ENCODE data around the gene MDFIC2. TPM values are rescaled to one million over a fixed set of nuclear protein-coding genes. Genes with fewer than 3 reads are reported as not detected.

The MDFIC2 gene
- total RNA-seq (2014; rRNA removed; shearing (Covaris generic)) (not detected in 2 replicates), polyA plus RNA-seq (2016; fragmentation: Nextera tagmentation; extraction: Ambion mirVana) (not detected in 2 replicates)

DNA sequence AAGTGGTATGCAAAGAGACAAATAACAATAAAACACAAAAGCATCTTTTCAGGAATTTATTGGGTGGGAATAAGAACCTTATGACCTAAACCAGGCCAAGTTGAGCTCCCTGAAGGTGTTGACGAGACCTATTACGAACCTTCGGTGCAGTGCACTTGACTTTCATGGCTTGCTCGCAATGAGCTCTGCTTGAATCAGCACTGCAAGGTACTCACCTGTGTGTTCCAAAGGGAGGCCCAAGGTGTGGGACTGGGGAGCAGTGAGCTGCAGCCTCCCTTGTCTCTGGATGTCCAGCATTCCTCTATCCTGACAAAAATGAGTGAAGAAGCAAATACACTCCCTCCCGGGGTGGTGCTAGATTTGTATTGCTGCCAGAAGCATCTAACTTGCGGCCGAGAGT lies at the start of gene MDFIC2:
TSS of gene MDFIC2 (minus strand) at position 303 of the 400 bp plus-strand sequence. CDS start 665 bp downstream, outside the sequence.
- H3K79me2 ChIP-seq (ENCODE audit: insufficient read depth), result no peaks in the 10 kb centered on the region
- H3K4me2 ChIP-seq (ENCODE audit: unreplicated experiment), result no peak within 1 kb of the TSS
- H3K9me3 ChIP-seq (ENCODE audit: low read depth), result no peaks in the 10 kb centered on the region
- no peak for DNase-seq
- H3K4me1 ChIP-seq (ENCODE audit: insufficient read depth), result no peaks in the 10 kb centered on the region
- TF ChIP-seq EZH2 (IDR thresholded peaks at IDR 0.05; ENCODE audit: insufficient read depth, poor library complexity, severe bottlenecking), result no peak
- no peaks in the 10 kb centered on the region for H3K27me3 ChIP-seq (replicated peaks; ENCODE audit: insufficient read depth)
- H3K4me3 ChIP-seq, result no peak within 1 kb of the TSS
- no peak within 1 kb of the TSS for H2AFZ ChIP-seq
- no peaks in the 10 kb centered on the region for H3K36me3 ChIP-seq (ENCODE audit: low read depth)
- H4K20me1 ChIP-seq (ENCODE audit: insufficient read depth), result no peaks in the 10 kb centered on the region
- in situ Hi-C loops (cut with MboI), result no loop called here
- WGBS, 2 experiments (ENCODE audit: low coverage in 1 of 2, low lambda C conversion rate in 2 of 2, missing lambda C conversion rate in 2 of 2), result 53 to 64% methylated on average over 7 of the region's 7 CpGs
- H3K9ac ChIP-seq, result no peak within 1 kb of the TSS
- no peaks in the 10 kb centered on the region for H3F3A ChIP-seq (ENCODE audit: insufficient read depth)
- H3K9me2 ChIP-seq (ENCODE audit: insufficient read depth), result no peaks in the 10 kb centered on the region
- no peak within 1 kb of the TSS for H3K27ac ChIP-seq

DNA sequence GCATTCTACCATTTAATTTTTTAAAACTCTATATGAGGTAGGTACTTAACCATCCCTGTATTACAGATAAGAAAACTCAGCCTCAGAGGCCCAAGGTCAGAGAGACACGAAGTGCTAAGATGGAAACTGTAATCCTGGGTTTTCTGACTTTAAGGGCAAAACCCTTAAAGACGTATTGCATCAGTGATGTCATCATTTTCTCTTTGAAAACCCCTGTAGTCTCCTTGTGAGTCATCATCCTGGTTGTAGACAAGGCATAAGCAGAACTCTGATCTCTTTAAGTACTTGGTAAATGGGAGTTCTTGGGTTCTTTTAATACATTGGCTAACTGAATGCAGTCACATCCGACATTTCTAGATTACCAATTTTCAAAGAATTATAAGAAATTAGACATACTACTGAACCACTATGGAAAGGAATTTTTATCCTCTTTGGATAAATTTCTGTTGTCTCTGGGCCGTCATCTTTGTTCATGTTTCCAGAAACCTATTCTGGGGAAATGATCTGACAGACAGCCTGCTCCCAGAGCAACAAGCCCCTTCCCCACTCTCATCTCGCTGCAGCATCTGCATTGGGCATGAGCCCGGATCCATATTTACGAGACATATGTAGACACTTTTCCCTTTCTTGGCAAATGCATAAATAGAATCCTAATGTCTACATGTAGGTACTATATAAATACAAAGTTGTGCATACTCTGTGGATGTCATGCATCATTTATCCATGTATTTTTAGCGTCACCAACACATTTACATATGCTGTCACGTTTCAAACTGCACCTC lies 48.7 kb upstream of the MDFIC2 start:
- H2AFZ ChIP-seq, result no peak overlapping the region
- peak; percentile 46 for DNase-seq
- H3K9ac ChIP-seq, result no peak overlapping the region
- no peaks in the 10 kb centered on the region for H4K20me1 ChIP-seq (ENCODE audit: insufficient read depth)
- H3K9me3 ChIP-seq (ENCODE audit: low read depth), result no peaks in the 10 kb centered on the region
- 39 to 44% methylated on average over 9 of the region's 9 CpGs for WGBS, 2 experiments (ENCODE audit: low coverage in 1 of 2, low lambda C conversion rate in 2 of 2, missing lambda C conversion rate in 2 of 2)
- no peaks in the 10 kb centered on the region for H3K4me1 ChIP-seq (ENCODE audit: insufficient read depth)
- no peak overlapping the region for H3K4me2 ChIP-seq (ENCODE audit: unreplicated experiment)
- H3K9me2 ChIP-seq (ENCODE audit: insufficient read depth), result no peaks in the 10 kb centered on the region
- no peak overlapping the region for H3K4me3 ChIP-seq
- H3K79me2 ChIP-seq (ENCODE audit: insufficient read depth), result no peaks in the 10 kb centered on the region
- in situ Hi-C loops (cut with MboI), result no loop called here
- TF ChIP-seq EZH2phosphoT487 (IDR thresholded peaks at IDR 0.05; ENCODE audit: insufficient read depth, low read depth) (no peak), EZH2 (IDR thresholded peaks at IDR 0.05; ENCODE audit: insufficient read depth, poor library complexity, severe bottlenecking) (no peak)
- no peaks in the 10 kb centered on the region for H3K36me3 ChIP-seq (ENCODE audit: low read depth)
- H3K27ac ChIP-seq, result no peak overlapping the region
- H3F3A ChIP-seq (ENCODE audit: insufficient read depth), result no peaks in the 10 kb centered on the region
- no peaks in the 10 kb centered on the region for H3K27me3 ChIP-seq (replicated peaks; ENCODE audit: insufficient read depth)

DNA sequence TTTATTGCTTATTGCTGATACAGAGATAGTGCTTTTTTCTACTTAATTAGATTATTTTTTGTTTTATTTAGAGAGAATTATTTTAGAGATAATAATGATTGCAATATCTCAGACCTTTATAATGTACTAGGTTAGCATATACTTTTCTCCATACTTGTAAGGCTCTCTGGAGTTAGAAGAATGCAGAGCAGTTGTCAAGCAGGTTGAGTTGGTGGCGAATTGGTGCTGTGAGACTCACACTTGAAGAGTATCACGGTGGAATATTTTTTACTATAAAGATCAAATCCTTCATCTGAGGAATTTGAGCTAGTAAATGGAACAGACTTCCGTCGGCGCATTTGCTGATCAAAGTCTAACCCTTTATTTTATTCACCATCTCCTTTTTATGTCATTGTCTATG lies 47.3 kb upstream of the MDFIC2 start:
- H3K9ac ChIP-seq, result no peak overlapping the region
- in situ Hi-C loops (cut with MboI), result no loop called here
- TF ChIP-seq EZH2phosphoT487 (IDR thresholded peaks at IDR 0.05; ENCODE audit: insufficient read depth, low read depth) (no peak), EZH2 (IDR thresholded peaks at IDR 0.05; ENCODE audit: insufficient read depth, poor library complexity, severe bottlenecking) (no peak)
- no peaks in the 10 kb centered on the region for H3K9me3 ChIP-seq (ENCODE audit: low read depth)
- H3K27ac ChIP-seq, result no peak overlapping the region
- no peaks in the 10 kb centered on the region for H3K36me3 ChIP-seq (ENCODE audit: low read depth)
- no peaks in the 10 kb centered on the region for H3K4me1 ChIP-seq (ENCODE audit: insufficient read depth)
- H3K79me2 ChIP-seq (ENCODE audit: insufficient read depth), result no peaks in the 10 kb centered on the region
- no peaks in the 10 kb centered on the region for H3F3A ChIP-seq (ENCODE audit: insufficient read depth)
- no peak overlapping the region for H3K4me2 ChIP-seq (ENCODE audit: unreplicated experiment)
- no peak overlapping the region for H3K4me3 ChIP-seq
- 72 to 81% methylated on average over 5 of the region's 5 CpGs for WGBS, 2 experiments (ENCODE audit: low coverage in 1 of 2, low lambda C conversion rate in 2 of 2, missing lambda C conversion rate in 2 of 2)
- no peak overlapping the region for H2AFZ ChIP-seq
- H4K20me1 ChIP-seq (ENCODE audit: insufficient read depth), result no peaks in the 10 kb centered on the region
- no peaks in the 10 kb centered on the region for H3K9me2 ChIP-seq (ENCODE audit: insufficient read depth)
- no peaks in the 10 kb centered on the region for H3K27me3 ChIP-seq (replicated peaks; ENCODE audit: insufficient read depth)
- DNase-seq, result no peak

DNA sequence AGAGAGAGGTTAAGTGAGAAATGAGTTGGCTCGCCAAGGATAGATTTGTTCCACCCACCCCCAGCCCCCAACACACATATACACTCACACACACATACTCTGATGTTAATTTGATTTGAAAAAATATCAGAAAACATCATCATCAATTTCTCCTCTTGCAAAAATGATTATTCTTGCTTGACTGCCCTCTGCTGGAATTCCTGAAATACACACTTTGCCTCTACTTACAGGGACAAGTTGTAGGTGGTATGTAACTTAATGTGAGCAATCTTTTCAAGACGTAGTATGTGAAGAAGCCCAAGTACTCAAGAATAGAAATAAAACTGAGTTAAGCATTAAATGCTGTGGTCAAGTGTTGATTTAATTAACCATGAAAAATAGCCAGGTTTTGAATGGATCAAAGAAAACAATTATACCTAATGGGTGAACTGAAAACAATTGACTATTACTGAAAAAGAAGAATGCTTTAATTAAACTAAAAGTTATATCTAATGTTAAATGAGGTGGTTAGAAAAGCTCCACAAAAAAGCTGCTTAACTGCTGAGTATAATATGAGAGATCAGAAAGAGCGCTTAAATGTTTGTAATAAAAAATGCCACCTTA lies 46.6 kb upstream of the MDFIC2 start:
- Histone ChIP-seq H3K9me2 (ENCODE audit: insufficient read depth) (no peaks in the 10 kb centered on the region), H4K20me1 (ENCODE audit: insufficient read depth) (no peaks in the 10 kb centered on the region), H3K9me3 (ENCODE audit: low read depth) (no peaks in the 10 kb centered on the region), H2AFZ (no peak overlapping the region), H3F3A (ENCODE audit: insufficient read depth) (no peaks in the 10 kb centered on the region), H3K36me3 (ENCODE audit: low read depth) (no peaks in the 10 kb centered on the region), H3K4me2 (ENCODE audit: unreplicated experiment) (no peak overlapping the region), H3K27ac (no peak overlapping the region), H3K79me2 (ENCODE audit: insufficient read depth) (no peaks in the 10 kb centered on the region), H3K4me1 (ENCODE audit: insufficient read depth) (no peaks in the 10 kb centered on the region), H3K27me3 (replicated peaks; ENCODE audit: insufficient read depth) (no peaks in the 10 kb centered on the region), H3K9ac (no peak overlapping the region), H3K4me3 (no peak overlapping the region)
- no peak for TF ChIP-seq EZH2phosphoT487 (IDR thresholded peaks at IDR 0.05; ENCODE audit: insufficient read depth, low read depth)
- no peak for TF ChIP-seq EZH2 (IDR thresholded peaks at IDR 0.05; ENCODE audit: insufficient read depth, poor library complexity, severe bottlenecking)
- WGBS, 2 experiments (ENCODE audit: low coverage in 1 of 2, low lambda C conversion rate in 2 of 2, missing lambda C conversion rate in 2 of 2), result 29 to 30% methylated on average over 3 of the region's 3 CpGs
- in situ Hi-C loops (cut with MboI), result no loop called here
- peak; percentile 46 for DNase-seq

All from GM23248 (cell line).